SU-DHL-6 (cell line): Measurements from ENCODE around the gene ENOX1.

Experiments used
- CTCF ChIP-seq: fragments of 200-600 bp; sonication (generic); IDR thresholded peaks from one replicate; pipeline ENCODE4 v1.5.1; 2017; ENCODE audit warnings: antibody characterized with exemption, mild to moderate bottlenecking, low read length, moderate library complexity; ENCODE audit not compliant: insufficient read depth, poor library complexity, severe bottlenecking
- EZH2phosphoT487 ChIP-seq: fragments of 200-600 bp; sonication (generic), shearing (Covaris generic); conservative IDR thresholded peaks from 2 replicates; pipeline ENCODE4 v1.6.1; 2018; ENCODE audit warnings: mild to moderate bottlenecking, antibody characterized with exemption, low read length, moderate library complexity, mixed read lengths

- TF ChIP-seq CTCF (no peak), EZH2phosphoT487 (no peak)
These were observed 528.0 kb downstream of the ENOX1 start for GRCh38 chr13:43258771-43259170.
